ENCODE measurements around the gene ABHD17C.
A peak's percentile ranks its signal among the peaks of the same experiment; 100 is the strongest.
"Not testable (repeated sequence)": the region's sequence is repeated elsewhere in the genome, so short reads cannot be mapped to it uniquely, and the experiment has no call there.

Gene ABHD17C

DNA sequence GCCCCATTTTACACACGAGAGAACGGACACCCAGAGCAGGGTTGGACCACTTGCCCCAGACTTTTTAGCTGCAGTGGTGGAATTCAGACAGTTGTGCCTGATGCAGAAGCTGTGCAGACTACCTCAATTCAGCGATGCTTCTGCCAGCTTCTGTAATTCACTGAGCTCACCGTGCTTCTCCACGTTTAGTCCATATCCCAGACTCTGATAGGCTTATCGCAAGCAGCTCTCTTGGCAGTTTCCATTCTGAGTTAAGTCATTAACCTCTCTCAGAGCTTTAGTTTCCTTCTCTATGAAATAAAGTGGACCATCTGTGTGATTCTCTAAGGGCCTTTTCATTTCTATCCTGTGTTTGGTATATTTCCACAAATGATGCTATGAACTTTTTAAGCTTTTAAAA lies 37.1 kb downstream of the ABHD17C start:
- no peak for DNase-seq

DNA sequence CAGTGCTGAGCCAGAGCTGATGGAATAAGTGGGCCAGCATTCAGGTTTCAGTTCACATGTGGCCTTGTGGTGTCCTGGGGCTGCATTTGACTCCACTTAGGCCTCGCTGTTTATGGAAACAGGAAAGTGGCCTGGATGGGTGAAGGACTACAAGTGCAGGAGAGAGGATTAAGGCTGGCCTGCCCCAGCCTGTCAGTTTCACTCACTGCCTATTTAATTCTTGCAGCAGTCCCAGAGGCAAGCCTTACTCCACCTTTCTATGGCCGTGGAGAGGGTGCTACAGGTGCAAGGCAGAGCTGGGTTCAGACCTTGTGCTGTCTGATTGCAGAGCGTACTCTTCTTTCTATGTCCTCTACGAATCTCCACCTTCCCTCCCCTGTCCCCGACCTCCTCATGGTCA lies 37.7 kb downstream of the ABHD17C start:
- DNase-seq: no peak

DNA sequence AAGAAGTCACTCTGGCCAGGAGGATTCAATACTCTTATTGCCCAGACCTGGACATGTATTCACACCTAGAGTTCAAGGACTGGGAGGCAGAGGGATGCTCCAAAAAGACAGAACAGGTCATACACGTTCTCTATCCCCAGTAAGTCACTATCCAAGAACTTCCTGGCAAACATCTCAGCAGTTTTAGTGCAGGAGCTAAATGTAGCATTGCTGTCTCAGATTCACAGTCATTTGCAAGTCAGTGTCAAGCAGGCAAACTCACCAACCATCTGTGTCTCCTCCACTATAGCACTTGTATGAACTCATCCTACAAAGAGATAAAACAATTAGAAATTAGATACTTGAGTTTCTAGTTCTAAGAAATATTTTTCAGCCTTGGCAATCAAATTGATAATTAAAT lies 38.4 kb downstream of the ABHD17C start:
- DNase-seq: no peak

DNA sequence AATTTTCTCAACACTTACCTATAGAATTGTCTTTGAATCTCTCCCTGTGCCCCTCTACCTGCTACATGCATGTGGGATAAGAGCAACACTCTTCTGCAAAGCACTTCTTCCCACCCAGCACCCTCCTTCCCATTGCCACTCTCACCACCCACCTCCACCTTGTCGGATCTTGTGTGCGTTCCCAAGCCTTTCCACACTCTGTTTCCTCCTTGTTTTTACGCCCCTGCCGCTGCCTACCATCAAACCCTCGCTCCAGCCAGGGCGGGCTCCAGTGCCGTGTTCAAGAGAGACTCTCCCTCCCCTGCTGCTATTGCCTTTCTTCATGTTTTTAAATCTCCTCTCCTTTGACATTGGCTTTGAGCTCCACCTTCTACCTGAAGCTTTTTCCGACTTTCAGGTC lies 40.2 kb downstream of the ABHD17C start:
- no peak for DNase-seq

DNA sequence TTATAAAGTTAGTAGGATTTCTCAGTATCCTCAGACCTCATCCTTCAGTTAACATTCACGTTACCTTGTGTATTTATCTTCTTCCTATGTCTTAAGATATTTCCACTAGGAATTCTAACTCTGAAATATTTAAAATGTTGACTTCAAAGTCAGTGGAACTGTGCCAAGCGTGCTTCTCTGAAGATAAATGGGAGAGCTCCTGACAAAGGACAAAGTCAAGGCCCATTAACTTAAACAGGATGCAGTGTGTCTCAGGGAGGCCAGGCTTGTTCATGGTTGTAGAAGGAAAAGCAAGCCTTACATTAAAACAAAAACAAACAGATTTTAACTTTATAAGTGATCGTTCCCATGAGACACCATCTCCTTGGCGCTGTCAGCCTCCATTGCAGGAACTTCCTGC lies 41.5 kb downstream of the ABHD17C start:
- no peak for DNase-seq

DNA sequence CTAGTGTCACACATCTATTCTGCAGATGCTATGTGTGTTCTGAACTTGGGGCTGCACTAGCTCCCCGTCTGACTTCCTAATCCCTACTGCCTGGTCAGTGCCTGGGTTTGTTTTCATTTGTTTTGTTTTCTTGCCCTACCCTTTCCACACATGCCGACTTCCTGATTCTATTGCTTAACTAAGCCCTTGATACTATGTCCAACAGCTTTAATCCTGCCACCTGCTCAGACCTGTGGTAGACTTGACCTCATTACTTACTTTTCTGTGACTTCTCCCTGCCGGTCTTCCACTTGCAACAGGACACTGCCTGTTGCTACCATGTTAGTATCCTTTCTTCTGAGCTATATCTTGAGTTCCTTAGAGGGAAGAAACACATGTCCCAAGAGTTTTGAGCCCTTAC lies 44.8 kb downstream of the ABHD17C start:
- no peak for DNase-seq

DNA sequence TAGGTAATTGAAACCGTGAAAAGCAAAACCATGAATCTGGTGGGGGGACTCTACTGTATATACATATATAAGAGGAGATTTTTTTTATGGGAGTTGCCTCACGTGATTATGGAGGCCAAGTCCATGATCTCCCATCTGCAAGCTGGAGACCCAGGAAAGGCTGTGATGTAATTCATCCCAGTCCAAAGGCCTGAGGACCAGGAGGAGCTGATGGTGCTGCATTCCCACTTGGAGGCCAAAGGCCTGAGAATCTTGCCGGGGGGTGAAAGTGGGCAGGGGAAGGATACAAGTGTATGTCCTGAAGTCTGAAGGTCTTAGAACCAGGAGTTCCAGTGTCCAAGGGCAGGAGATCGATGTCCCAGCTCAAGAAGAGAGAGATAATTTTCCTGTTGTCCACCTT lies 47.0 kb downstream of the ABHD17C start:
- DNase-seq: no peak

DNA sequence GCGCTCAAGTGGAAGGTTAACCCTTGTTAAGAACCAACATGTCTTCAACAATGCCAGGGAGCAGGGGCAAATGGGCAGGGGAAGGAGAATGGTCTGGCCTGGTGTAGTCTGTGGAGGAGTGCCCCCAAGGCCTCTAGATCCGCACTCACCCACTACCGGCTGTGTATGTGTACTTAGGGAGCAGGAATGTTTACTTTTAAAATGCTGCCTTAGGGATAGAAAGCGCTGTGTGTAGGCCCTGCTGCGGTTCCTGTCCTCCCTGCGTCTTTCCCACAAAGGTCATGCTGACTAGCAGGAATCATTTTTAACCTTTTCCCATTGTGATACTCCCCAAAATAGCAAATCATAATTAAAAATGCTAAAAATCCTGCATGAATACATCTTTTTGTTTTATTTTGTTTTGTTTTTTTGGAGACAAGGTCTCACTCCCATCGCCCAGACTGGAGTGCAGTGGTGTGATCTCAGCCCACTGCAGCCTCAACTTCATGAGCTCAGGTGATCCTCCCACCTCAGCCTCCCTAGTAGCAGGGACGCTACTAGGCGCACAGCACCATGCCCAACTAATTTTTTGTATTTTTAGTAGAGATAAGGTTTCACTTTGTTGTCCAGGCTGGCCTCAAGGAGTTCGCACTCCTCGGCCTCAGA lies 48.2 kb downstream of the ABHD17C start:
- peak; percentile 9 for DNase-seq

DNA sequence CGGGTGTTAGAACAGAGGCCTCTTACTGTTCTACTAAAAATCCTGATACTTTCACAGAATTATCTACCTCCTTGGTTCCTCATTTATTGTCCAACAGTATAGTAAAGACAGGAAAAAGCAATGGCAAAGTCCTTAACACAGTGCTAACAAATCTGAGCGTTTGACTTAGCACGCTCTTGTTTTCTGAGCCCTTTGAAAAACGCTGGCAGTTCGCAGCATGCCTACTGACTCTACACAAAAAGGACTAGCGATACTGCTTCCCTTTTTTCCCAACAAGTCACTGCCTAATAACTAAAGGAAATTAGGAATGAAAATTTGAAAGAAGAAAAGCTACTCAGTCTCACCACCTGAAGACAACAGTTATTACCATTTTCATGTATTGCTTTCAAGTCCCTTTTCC lies 49.3 kb downstream of the ABHD17C start:
- DNase-seq: no peak

DNA sequence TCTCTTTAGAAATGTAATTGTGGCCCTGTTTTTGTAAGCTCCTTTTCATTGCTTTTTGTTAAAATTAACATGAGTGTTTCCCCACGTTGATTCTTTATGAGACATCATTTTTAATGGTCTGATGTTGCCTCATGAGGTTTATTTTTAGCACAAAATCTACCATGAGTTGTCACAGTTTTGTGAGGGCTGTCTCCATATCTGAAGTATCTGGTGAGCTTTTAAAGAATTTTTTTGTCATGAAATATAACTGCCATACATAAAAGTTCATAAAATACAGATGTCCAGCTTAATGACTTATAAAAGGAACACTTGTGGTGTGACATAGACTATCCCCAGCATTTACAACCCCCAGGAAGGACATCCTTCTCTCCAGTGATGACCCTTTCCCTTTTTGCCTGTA lies 49.7 kb downstream of the ABHD17C start:
- DNase-seq: peak; percentile 62

DNA sequence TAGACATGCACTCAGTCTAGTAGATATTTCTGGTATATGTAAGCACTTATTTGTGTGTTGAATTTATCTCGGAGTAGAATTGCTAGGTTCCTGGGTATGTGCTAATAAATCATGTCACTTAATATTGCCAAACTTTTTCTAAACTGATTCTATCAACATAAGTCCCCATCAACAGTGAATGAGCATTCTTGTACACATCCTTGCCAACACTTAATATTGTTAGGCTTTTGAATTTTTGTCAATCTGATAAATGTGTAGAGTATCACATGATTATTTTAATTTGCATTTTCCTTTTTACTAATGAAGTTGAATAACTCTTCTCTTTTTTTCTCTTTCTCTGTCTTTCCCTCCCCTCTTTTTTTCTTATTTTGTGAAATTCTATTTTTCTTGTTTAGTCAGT lies 50.8 kb downstream of the ABHD17C start:
- no peak for DNase-seq

DNA sequence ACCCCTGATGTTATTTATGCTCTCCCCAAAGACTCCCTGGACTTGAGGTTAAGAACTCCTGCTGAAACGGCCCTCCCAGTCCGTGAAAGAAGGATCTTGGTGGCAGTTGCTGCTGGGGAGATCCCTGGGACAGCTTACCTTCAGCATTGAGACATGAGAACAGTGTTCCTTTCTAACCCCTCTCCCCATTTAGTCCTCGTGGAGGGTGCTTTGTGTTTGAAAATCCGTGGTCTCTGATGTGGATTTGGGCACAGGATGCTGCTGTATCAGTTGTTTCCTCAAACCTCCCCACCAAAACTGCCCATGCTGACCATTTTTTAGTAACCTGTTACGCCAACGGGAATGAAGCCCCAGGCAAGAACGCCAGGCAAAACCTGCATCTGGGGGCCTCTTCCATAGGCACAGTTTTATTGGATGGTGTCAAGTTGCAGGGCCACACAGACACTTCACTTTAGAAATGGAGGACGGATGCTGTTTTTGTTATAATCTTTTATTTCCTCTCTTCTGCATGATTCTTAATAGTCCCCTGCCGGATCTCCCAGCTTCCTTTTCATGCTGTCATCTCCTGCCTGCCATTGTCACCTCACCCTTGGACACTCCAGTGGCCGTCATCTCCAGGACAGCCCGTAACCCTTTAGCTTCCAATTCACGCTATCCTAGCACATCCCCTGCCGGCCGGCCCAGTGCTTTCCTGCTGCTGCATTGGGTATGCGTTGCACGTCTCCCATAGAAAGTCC lies 52.4 kb downstream of the ABHD17C start:
- DNase-seq: no peak

DNA sequence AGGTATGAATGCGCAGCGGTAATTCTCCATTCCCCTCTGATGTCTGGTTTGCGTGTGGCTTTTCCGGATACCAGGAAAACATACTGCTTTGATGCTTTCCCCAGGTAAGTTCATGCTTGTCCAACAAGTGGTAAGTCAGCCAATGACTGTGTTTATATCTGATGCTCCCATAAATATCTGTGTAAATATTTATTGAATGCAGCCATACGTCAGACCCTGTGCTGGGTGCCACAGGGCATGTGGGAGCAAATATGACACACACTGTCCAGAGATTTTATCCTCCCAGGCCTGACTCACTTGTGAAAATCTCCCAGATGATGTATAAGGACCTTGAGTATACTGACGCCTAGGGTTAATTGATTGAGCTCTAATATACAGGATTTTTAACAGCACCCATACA lies 54.5 kb downstream of the ABHD17C start:
- no peak for DNase-seq

DNA sequence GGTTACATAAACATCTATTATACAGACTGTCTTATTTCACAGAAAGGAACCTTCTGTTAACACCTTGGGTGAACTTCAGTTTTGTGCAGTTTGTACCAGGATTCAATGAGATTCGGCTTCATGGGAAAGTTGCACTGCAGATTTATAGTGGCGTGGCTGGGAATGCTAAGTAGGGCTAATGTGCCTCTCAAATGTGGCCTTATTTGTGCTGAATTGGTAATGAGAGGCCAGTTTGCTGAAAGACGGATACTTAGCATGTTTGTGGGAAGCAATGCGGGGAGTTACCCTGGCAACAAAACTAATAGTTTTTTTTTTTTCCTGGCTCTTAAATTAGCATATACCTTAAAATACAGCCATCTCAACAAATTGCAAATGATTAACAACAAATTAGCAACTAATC lies 55.5 kb downstream of the ABHD17C start:
- DNase-seq: no peak

DNA sequence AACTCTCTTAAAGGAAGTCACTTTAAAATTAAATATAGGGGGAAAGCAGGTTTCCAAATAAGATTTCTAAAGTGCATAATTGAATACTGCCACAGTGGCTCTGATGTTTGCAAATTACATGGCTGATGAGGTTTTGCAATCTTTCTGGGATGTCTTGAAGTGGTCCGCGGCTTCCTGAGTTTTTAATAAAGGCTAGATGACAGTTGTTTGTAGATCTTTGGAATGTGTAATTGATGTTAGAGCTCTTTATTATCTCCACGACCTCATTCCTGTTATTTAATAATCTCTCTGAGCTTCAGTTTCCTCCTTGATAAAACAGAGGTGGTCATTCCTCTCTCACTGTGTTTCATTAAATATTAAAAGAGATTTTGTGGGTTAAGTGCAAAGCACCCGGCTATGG lies 57.1 kb downstream of the ABHD17C start:
- DNase-seq: no peak

DNA sequence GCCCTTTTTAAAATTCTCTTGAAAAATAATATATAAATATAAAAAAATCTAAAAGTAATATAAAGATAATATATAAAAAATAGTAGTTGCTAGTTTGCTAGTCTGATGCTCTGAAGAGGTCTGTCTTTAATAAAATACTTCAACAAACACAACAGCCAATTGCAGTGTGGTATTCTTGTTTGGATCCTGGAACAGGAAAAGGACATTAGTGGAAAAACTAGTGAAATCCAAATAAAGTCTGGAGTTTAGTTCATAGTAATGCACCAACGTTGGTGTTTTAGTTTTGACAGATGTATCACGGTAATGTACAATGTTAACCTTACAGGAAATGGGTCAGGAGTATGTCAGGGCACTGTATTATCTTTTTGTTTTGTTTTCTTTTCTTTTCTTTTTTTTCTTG lies 58.1 kb downstream of the ABHD17C start:
- no peak for DNase-seq

DNA sequence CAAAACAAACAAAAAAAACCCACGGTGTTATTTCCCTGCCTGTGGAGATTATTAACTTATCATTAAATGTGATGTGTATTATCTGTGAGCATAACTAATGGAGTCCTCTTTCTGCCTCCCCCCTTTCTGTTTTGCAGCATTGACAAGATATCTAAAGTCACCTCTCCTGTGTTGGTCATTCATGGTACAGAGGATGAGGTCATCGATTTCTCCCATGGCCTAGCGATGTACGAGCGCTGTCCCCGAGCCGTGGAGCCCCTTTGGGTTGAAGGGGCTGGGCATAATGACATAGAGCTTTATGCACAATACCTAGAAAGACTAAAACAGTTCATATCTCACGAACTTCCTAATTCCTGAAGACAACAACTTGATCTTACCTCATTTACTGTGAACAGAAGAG lies 58.9 kb downstream of the ABHD17C start:
- no peak for DNase-seq

DNA sequence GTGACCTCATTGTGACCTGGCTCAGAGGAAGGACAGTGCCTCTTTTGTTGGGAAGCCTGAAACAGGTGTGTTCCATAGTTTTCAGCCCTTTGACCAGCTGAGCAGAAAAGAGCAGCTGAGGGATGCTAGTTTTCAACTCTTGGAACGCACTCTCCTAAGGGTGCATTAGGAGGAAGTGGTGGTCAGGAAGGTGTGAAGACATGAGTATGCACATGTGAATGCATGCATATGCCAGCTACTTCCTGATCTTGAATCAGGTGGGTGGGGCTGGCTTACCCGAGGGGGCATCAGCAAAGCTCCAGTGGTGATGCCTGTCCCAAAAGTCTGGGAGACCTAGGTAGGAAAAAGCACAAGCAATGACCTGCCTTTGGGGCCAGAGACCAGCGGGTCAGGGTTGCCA lies 60.8 kb downstream of the ABHD17C start:
- no peak for DNase-seq

DNA sequence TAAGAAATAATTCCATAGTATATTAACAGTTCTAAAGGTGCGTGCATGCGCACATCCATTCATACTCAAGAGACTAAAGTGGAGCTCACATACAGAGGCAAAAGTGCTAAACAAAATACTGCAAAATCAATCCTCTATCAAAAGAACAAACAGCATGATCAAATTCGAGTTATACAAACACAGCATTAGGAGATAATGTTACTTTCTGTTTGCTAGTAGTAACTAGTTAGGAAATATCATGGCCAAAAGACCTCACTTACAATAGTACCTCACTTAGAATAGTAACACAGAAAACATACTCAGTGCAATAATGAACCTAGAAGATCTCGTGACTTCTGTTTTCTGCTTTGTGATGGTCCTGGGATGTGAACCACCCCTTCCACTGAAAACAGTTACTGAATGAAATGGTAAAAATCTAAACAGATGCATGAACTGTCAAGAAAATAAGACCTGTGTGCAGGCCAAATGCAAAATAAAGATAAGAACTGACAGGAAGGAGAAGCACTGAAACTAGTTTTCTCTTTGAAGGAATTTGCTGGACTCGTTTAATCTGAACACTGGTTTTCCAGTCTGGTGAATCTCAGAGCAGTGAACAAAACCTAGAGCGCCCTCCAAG lies 63.1 kb downstream of the ABHD17C start:
- no peak for DNase-seq

DNA sequence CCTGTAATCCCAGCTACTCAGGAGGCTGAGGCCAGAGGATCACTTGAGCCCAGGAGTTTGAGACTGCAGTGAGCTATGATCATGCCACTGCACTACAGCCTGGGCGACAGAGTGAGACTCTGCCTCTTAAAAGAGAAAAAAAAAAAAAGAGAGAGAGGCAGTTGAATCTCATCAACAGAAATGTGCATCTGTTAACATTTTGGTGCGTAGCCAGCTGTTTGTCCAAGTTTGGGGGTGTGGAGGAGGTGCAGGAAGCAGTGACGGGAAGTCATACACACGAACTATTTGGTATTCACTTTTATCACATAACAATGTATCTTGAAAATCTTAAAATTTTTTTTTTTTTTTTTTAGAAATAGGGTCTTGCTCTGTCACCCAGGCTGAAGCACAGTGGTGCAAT lies 65.8 kb downstream of the ABHD17C start:
- DNase-seq: no peak

DNA sequence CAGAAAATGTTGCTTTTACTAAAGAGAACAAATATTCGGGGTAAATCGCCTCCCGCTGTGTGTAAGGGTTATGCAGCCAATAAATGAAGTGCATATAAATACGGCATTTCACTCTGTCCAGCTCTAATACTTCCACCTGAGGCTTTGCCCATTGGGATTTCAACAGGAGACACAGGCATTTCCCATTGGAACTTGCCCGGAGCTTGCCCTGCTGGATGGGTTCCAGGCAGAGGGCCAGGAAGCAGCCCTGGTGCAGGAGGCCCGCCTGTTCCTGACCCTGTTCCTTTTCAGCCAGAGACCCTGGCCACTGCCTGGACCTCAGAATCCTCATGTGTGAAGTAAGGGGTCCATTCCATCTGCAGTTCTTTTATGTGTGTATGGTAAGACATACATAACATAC lies 66.6 kb downstream of the ABHD17C start:
- no peak for DNase-seq

DNA sequence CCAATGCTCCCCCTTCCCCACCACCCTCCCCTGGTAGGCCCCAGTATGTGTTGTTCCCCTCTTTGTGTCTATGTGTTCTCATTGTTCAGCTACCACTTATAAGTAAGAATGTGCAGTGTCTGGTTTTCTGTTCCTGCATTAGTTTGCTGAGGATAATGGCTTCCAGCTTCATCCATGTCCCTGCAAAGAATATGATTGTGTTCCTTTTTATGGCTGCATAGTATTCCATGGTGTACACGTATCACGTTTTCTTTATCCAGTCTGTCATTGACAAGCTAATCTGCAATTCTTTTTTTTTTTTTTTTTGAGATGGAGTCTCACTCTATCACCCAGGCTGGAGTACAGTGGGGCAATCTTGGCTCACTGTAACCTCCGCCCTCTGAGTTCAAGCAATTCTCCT lies 68.1 kb downstream of the ABHD17C start:
- not testable (repeated sequence) for DNase-seq

DNA sequence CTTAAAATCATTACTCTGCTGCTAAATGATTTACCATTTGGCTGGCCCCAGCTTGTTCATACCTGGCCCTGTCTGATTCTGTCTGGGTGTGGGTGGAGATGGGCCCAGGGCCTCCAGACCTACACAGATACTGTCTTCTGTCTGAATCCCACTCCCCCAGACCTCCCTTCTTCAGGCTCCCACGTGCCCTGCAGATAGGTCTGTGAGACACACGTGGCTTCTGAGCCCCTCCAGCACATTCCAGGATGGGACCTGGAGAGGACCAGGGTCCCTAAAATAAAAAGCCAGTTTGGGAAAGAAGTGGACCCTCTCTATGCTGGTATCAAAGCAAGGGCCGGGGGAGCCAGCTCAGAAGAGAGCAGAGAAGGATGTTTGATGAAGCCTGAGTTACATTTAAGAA lies 69.4 kb downstream of the ABHD17C start:
- DNase-seq: no peak

DNA sequence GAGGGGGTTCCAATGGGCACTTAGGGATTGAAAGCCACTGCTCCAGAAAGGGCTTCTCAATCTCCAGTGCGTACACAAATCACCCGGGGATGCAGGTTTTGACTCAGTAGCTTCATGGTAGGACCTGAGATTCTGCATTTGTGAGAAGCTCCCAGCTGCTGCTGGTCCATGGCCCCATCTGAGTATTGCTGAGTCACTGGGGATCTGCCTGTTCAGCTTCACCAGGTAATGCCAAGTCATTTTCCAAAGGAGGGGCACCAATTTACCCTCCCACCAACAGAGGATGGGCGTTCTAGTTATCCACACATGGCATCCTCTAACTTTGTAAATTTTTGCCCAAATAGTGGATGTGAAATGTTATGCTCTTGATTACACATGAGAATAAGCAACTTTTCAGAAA lies 71.2 kb downstream of the ABHD17C start:
- no peak for DNase-seq
